ENCODE results near the gene NEGR1. TPM values are rescaled to one million over a fixed set of nuclear protein-coding genes. Genes with fewer than 3 reads are reported as not detected.

Gene NEGR1
- total and polyA plus RNA-seq, 4 donors = 0.86 to 7.3 (median 2.5) TPM

DNA sequence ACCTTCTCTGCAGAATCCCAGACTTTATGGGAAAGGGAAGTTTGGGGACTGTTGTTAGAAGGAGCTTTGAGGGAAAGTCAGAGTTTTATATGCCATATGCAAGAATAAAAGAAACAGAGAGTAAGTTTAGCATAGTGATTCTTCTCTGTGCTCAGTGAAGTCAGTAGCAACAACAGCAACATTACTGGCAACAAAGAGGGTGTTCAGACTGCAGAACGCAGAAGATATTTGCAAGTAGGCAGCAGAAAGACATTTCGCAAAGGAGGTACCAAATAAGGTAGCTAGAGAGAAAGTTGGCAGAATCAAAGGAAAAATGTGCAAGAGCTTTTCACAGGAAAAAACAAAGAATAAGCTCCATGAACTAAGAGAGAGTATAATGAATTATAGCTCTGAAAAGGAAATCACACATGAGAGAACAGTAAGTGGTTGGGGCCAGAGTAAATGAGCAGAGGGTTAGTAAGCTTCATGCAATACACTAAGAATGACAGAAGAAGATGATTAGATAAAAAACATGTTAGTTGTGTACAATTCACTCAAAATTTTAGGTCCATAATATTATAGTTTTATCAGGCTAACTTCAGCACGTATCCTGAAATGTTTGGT is 98.1 kb downstream of the NEGR1 start:
- no peaks in the 10 kb centered on the region for H3K36me3 ChIP-seq (ENCODE audit: control insufficient read depth in 4 of 4, insufficient read depth in 4 of 4, low read length in 4 of 4)
- no peak overlapping the region for H3K27ac ChIP-seq (ENCODE audit: low read depth in 1 of 2, low read length in 1 of 2)
- H3K4me3 ChIP-seq = no peak overlapping the region
- H3K4me1 ChIP-seq (ENCODE audit: control insufficient read depth in 5 of 5, insufficient read depth in 5 of 5, low read length in 5 of 5) = no peaks in the 10 kb centered on the region
- H3K27me3 ChIP-seq (ENCODE audit: control insufficient read depth in 3 of 3, insufficient read depth in 3 of 3, low read length in 2 of 3) = no peaks in the 10 kb centered on the region
- H3K9me3 ChIP-seq (ENCODE audit: control insufficient read depth in 4 of 4, insufficient read depth in 3 of 4, low read length in 3 of 4) = no peaks in the 10 kb centered on the region
- H3K9ac ChIP-seq (ENCODE audit: insufficient read depth in 1 of 2, low read length in 2 of 2) = no peak overlapping the region
- 64 to 69% methylated on average over 3 of the region's 3 CpGs for WGBS, 2 donors
- TF ChIP-seq CTCF (IDR thresholded peaks at IDR 0.05; ENCODE audit: control extremely low read depth, extremely low read depth) = no peak
- ATAC-seq (ENCODE audit: insufficient read depth, low FRiP score) (no peak), DNase-seq (no peak)

DNA sequence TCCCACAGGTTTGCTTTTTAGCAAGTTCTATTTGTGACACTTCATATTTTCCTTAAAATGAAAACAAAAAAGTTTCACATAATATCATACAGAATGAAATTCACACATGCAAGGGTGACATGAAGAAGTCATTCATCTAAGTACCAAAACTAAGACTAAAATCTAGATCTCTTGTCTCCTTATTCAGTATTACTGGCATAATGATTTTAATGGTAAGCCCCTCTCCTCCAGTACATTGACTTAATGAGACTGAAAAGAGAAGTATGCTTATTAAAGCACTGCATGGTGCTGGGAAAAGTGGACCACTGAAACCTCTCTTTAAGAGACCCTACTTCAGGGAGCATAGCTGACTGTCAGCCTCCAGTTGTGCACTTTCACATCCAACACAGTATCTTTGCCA is 99.5 kb downstream of the NEGR1 start:
- H3K27me3 ChIP-seq (ENCODE audit: control insufficient read depth in 3 of 3, insufficient read depth in 3 of 3, low read length in 2 of 3) = no peaks in the 10 kb centered on the region
- H3K4me1 ChIP-seq (ENCODE audit: control insufficient read depth in 5 of 5, insufficient read depth in 5 of 5, low read length in 5 of 5) = no peaks in the 10 kb centered on the region
- TF ChIP-seq CTCF (IDR thresholded peaks at IDR 0.05; ENCODE audit: control extremely low read depth, extremely low read depth) = no peak
- DNase-seq = no peak
- no peak overlapping the region for H3K4me3 ChIP-seq
- H3K36me3 ChIP-seq (ENCODE audit: control insufficient read depth in 4 of 4, insufficient read depth in 4 of 4, low read length in 4 of 4) = no peaks in the 10 kb centered on the region
- no peaks in the 10 kb centered on the region for H3K9me3 ChIP-seq (ENCODE audit: control insufficient read depth in 4 of 4, insufficient read depth in 3 of 4, low read length in 3 of 4)
- no peak overlapping the region for H3K27ac ChIP-seq (ENCODE audit: low read depth in 1 of 2, low read length in 1 of 2)
- ATAC-seq (ENCODE audit: insufficient read depth, low FRiP score) = no peak
- H3K9ac ChIP-seq (ENCODE audit: insufficient read depth in 1 of 2, low read length in 2 of 2) = no peak overlapping the region

DNA sequence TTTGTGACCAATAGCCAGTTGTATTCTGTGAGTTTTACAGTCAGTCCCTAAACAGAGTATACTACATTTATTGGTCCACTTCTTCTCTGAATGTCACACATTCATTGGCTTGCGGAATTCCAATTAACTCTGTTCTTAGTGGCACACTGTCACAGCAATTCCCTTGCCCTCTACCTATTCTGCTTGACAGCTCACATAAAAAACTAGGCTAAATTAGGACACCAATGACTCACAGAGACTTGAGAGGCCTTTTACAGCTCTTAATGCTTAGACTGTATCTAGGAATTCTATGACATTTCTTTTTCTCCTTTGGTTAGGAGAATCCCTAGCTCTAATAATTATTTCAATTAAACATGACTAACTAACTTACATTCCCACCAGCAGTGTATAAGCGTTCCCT is 104.1 kb downstream of the NEGR1 start:
- no peak overlapping the region for H3K4me3 ChIP-seq
- no peak overlapping the region for H3K27ac ChIP-seq (ENCODE audit: low read depth in 1 of 2, low read length in 1 of 2)
- H3K4me1 ChIP-seq (ENCODE audit: control insufficient read depth in 5 of 5, insufficient read depth in 5 of 5, low read length in 5 of 5) = no peaks in the 10 kb centered on the region
- DNase-seq (no peak), ATAC-seq (ENCODE audit: insufficient read depth, low FRiP score) (no peak)
- no peak for TF ChIP-seq CTCF (IDR thresholded peaks at IDR 0.05; ENCODE audit: control extremely low read depth, extremely low read depth)
- no peaks in the 10 kb centered on the region for H3K9me3 ChIP-seq (ENCODE audit: control insufficient read depth in 4 of 4, insufficient read depth in 3 of 4, low read length in 3 of 4)
- WGBS, 2 donors = 84 to 91% methylated on average over 2 of the region's 2 CpGs
- no peaks in the 10 kb centered on the region for H3K27me3 ChIP-seq (ENCODE audit: control insufficient read depth in 3 of 3, insufficient read depth in 3 of 3, low read length in 2 of 3)
- H3K9ac ChIP-seq (ENCODE audit: insufficient read depth in 1 of 2, low read length in 2 of 2) = no peak overlapping the region
- H3K36me3 ChIP-seq (ENCODE audit: control insufficient read depth in 4 of 4, insufficient read depth in 4 of 4, low read length in 4 of 4) = no peaks in the 10 kb centered on the region

DNA sequence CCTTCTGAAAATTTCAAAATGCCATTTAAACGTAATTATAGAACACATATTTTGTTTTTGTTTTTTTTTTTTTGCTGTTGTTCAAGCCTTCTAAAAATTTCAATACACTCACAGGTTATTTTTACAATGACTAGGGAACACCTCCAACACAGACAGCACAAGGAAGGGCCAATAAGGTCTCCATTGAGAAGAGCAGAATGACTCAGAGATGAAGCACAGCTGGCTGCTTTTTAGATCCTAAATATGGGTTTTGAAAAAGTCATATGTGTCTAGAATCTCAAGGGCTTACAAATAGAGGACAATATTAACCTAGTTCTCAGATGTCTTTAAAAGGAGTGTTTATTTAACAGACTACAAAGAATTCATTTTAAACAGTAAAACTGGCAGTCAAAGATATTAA is 104.6 kb downstream of the NEGR1 start:
- no peak overlapping the region for H3K9ac ChIP-seq (ENCODE audit: insufficient read depth in 1 of 2, low read length in 2 of 2)
- no peaks in the 10 kb centered on the region for H3K36me3 ChIP-seq (ENCODE audit: control insufficient read depth in 4 of 4, insufficient read depth in 4 of 4, low read length in 4 of 4)
- ATAC-seq (ENCODE audit: insufficient read depth, low FRiP score) = no peak
- no peak for TF ChIP-seq CTCF (IDR thresholded peaks at IDR 0.05; ENCODE audit: control extremely low read depth, extremely low read depth)
- H3K4me3 ChIP-seq = no peak overlapping the region
- H3K27me3 ChIP-seq (ENCODE audit: control insufficient read depth in 3 of 3, insufficient read depth in 3 of 3, low read length in 2 of 3) = no peaks in the 10 kb centered on the region
- WGBS, 2 donors = 79 to 93% methylated on average over 1 of the region's 1 CpG
- no peak overlapping the region for H3K27ac ChIP-seq (ENCODE audit: low read depth in 1 of 2, low read length in 1 of 2)
- no peak for DNase-seq
- H3K4me1 ChIP-seq (ENCODE audit: control insufficient read depth in 5 of 5, insufficient read depth in 5 of 5, low read length in 5 of 5) = no peaks in the 10 kb centered on the region
- H3K9me3 ChIP-seq (ENCODE audit: control insufficient read depth in 4 of 4, insufficient read depth in 3 of 4, low read length in 3 of 4) = no peaks in the 10 kb centered on the region

All from lung (tissue), 12 donors.